GM18951 (cell line): ENCODE measurements around the gene CLN5.

Experiments
- POLR2A ChIP-seq: IDR thresholded peaks from 4 replicates; pipeline ENCODE4 v1.6.1; 2011; ENCODE audit warnings: mild to moderate bottlenecking; ENCODE audit not compliant: insufficient read length, insufficient read depth; ENCODE audit errors: extremely low read depth
- in situ Hi-C: fragments of 300-500 bp; cut with MboI; formaldehyde crosslinking; loops from one replicate; pipeline ENCODE4 v1.12.0; 2022; ENCODE audit warnings: low sequenced_read_pairs, mixed read lengths, inconsistent platforms; ENCODE audit not compliant: unreplicated experiment

CLN5 gene

DNA sequence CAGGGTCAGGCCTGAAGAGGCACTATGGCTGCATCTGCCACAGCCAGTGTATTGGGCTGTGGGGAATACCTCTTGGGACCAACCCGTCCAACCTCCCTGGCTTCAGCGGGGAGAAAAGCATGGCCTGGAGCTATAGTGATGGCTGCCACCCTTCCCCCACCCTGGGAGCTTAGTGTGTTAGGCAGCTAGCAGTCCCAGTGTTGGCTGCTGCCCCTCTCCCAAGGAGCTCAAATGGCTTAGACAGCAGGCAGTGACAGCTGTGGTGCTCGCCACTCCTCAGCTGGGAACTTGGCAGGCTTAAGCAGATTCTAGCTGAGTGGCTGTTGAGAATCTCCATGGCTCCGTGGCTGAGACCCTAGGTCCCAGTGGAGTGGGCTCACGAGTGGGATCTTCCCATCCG lies 23.8 kb upstream of the CLN5 start:
- in situ Hi-C loops = no loop called here
- no peak for TF ChIP-seq POLR2A

DNA sequence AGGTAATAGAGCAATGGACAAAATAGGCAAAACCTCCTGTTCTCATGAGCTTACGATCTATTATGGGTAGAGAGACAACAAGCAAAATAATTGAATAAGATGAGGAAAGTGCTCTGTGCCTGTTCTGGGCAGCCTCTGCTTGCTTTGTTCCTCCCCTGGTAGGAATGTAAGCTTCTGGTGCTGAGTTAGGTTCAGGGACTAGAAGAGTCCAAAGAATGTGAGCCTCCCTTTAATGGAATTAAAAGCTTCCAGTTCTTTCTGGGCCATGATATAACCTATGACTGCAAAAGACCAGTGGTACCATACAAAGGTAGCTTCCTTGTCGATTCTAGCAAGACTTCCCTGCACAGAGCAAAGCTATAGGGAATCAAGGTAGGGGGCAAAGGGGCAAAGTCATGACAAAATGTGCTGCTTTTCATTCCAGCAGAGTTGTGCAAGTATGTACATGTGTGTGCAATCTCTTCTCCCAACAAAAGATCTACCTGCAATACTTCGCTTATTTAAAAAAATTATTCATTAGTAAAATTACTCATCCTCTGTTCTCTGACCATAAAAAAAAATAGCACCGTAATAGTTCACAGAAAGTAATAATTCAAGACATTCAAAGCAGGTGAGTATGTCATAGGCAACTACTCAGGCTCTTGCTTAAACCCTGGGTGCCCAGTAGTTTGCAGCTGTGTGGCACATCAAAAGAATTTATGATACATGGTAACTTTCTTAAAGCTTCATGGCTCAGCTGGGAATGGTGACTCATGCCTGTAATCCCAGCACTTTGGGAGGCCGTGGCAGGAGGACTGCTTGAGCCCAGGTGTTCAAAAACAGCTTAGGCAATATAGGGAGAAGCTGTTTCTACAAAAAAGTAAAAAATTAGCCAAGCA lies 22.2 kb upstream of the CLN5 start:
- in situ Hi-C loops = no loop called here
- no peak for TF ChIP-seq POLR2A

DNA sequence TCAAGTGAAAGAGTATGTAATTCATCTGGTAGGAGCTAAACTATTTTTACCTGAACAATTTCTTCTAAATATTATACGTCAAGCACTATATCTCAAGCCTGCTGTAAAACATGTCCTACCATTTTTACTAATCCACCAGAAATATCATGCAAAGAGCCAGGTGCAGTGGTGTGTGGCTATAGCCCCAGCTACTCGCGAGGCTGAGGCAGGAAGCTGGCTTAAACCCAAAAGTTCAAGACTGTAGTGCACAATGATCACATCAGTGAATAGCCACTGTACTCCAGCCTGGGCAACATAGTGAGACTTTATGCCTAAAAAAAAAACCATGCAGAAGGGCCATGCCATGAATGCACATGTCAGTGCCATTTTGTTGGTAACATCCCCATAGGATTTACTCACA lies 20.7 kb upstream of the CLN5 start:
- TF ChIP-seq POLR2A = no peak
- in situ Hi-C loops = no loop called here

DNA sequence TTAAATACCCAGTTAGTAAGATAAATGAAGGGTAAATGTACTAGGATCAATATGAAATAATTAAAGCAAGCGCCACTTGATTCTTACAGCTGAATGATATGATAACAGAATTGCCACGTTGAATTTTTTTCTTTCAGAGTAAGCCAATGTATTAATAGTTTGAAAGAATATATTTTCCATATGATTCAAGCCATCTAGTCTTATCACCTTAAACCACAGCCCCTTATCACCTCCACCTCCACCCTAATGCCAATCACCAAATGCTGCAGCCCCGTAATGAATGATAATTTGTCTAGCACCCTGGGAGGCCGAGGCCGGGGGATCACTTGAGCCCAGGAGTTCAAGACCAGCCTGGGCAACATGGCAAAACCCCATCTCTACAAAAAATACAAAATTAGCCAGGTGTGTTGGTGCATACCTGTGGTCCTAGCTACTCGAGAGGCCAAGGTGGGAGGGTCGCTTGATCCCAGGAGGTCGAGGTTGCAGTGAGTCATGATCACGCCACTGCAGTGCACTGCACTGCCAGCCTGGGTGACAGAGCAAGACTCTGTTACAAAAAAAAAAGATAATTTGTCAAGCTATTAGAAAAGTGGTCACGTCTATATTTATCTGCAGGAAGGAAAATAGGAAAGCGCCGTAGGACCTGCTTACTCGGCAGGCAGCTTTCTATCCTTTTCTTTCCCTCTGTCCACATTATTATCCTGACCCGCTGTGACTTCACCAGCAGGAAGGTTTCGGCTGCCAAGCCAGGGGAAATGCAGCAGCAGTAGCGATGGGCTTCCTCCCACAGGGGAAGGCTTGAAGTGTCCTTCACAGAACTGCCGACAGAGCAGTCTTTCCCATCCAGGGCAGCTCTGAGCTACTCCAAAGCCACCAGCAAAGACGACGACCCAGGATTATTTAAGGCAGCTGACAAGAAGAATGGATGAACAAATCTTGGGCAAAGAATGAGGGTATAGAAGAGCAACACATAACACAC lies 19.7 kb upstream of the CLN5 start:
- no peak for TF ChIP-seq POLR2A
- in situ Hi-C loops = no loop called here

DNA sequence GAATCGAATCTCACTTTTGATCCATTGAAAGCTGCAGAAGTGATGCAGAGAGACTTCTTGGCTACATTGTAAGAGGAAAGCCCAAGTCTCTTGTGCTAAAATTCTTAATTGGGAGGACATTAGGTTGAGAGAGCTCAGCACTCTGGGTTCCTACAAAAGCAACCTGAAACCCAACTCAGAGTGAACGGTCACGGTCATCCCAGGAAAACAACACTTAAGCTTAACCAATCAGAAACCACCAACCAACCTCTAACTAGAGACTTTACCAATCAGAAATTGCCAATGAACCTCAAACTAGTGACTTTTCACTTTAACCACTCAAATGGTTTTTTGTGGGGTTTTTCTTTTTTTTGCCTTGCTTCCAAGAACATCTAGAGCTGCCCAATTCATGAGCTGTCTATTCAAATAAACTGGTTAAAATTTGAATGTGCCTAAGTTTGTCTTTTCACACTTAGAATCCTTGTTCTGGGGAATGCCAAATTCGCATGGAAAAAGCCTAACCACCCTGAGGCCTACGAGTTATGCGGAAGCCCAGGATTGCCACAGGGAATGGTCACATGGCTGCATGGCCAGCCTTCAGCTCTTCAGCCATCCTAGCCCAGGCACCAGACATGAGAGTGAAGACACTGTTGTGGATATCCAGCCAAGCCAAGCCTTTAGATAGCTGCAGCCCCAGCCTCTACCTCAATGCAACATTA lies 17.8 kb upstream of the CLN5 start:
- in situ Hi-C loops = no loop called here
- no peak for TF ChIP-seq POLR2A

DNA sequence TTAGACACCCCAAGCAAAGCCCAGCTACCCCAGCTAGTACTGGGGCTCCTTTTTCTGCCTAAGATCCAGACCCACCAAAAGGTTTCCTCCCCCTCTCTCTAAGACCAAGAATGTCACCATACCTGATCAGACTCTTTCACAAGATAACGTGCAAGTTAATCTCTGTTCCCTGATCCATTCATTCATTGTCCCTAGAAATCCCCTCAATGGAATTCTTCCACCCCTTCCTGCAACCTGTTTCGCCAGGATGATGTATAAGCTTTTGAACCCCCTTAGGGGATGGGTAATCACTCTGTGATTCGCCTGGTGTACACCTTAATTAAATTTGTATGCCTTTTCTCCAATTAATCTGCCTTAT lies 17.3 kb upstream of the CLN5 start:
- TF ChIP-seq POLR2A = no peak
- in situ Hi-C loops = no loop called here

DNA sequence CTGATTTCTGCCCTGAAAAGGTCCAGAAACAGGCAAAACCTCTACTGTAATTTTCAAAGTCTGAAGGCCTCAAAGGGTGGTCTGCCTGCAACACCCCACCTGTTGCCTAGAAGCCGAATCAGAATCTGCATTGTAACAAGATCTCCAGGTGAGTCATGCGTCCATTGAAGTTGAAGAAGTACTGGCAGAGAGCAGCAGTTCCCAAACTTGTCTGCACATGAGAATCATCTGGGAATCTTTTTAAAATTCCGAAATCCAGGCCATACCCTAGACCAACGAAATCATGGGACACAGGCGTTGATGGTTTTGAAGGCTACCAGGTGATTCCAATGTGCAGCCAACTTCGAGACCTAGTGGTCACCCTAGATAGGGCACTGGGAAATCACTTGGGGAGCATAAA lies 16.0 kb upstream of the CLN5 start:
- in situ Hi-C loops = no loop called here
- TF ChIP-seq POLR2A = no peak

DNA sequence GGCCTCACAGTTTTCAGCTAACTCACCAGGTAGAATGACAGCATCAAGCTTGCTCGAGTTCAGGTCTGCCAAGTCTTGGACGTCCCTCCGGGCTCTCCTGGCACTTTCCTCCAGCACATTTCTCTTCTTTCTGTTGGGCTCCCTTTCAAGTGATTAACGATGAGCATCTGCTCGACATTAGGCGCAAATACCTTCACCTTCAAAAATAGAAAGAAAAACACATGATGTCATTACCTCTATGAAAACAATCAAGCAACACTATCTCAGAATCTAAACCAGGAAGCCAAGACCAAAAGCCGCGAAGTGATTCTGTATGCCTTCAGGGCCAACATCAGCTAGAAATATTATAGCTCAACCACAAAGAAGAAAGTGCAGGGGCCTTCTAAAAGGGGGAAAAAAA lies 15.4 kb upstream of the CLN5 start:
- in situ Hi-C loops = no loop called here
- no peak for TF ChIP-seq POLR2A

DNA sequence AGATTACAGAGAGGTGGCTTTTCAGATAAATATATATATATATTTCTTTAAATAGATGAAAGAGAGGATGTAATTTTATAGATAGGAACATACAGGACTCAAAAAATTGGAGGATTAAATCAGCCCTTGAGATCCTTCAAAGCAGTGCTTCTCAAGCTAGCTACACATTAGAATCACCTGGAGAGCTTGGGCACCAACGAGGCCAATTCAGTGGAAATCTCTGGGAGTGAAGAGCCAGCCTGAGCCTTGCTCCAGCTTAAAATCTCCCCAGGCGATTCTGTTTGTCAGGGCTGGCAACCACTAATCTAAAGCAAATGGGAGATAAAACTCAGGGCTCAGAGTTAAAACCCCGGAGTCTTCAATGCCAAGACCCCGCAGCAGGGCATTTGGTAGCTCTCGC lies 15.0 kb upstream of the CLN5 start:
- TF ChIP-seq POLR2A = no peak
- in situ Hi-C loops = no loop called here

DNA sequence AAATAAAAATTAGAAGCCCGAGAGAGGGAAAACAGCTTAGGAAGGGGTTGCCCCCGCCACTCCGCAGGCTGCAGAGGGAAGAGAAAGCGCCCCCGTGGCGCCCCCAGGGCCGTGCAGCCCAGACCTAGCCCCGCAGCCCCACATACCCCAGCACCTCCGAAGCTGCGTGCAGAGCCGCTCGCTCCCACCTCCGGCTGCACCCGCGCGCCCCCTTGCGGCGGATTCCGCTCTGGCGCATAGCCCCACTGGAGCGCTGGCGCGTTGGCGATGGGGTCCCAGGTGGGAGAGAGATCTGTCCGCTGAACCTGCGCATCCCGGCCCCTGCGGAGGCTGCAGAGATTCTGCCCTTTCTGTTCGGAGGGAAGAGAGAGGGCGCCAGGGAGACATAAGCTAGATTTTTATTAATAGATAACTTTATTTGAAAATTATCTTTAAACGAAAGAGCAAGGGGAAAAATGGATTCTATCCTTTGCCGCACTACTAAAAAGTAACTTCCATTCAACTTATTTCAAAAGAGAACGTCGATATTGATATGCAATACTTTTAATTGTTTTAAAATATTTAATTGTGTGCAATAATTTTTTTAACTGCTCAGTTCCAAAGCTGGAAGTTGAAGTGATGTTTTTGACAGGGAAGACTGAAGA lies 11.7 kb upstream of the CLN5 start:
- in situ Hi-C loops = no loop called here
- TF ChIP-seq POLR2A = no peak

DNA sequence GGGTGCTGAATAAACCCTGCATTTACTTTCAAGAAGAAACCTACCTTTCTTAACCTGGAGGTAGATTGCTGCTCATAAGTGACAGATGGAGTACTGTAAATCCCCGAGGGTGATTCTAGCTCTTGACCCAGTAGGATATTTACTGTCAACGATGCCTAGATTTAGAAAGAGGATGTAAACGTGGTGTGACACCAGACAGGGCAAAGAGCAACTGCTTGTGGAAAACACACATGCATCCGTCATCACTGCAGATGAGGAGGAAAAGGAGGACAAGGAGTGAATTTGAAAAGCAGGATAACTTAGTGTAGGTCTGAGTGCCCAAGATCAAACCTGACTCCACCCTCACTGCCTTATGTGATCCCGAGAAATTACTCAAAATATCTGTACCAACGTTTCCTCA lies 9.8 kb upstream of the CLN5 start:
- in situ Hi-C loops = no loop called here
- TF ChIP-seq POLR2A = no peak

DNA sequence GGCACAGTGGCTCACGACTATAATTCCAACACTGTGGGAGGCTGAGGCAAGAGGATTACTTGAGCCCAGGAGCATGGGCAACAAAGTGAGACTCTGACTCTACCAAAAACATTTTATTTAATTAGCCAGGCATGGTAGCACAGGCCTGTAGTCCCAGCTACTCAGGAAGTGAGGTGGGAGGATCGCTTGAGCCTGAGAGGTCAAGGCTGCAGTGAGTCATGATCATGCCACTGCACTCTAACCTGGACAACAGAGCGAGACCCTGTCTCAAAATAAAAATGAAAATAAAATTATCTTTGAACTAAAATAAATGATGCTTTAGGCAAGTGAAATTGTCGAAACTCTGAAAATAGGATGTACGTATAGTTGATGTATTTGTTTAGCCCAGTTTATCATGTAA lies 8.2 kb upstream of the CLN5 start:
- no peak for TF ChIP-seq POLR2A
- in situ Hi-C loops = no loop called here

DNA sequence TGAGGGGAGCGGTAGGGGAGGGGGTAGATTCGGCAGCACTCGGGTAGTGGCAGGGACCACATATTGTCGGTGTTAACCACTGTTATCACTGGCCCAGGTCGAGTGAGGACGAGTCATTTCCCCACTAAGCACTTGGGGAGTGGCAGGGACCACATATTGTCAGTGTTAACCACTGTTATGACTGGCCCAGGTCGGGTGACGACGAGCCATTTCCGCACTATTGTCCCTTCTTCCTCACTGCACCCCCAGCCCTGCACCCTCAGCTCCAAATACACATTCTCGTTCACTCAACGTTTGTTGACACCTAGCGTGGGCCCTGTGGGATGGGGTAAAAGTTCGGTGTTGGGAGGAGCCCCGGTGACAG lies 467 bp upstream of the CLN5 start:
- TF ChIP-seq POLR2A = no peak
- in situ Hi-C loops = no loop called here
